AG09319 (cell line): ENCODE data around the gene KRT7.
A peak's percentile ranks its signal among the peaks of the same experiment; 100 is the strongest.

ENCODE experiments used
- DNase-seq: peaks from one replicate; pipeline ENCODE4 v3.0.0-alpha.2; 2010; ENCODE audit warnings: low read depth; ENCODE audit errors: extremely low read depth
- CTCF ChIP-seq: IDR thresholded peaks from 2 replicates; pipeline ENCODE4 v1.5.1; 2011; ENCODE audit warnings: low read depth, mild to moderate bottlenecking, inconsistent platforms, low read length, moderate library complexity

Gene KRT7

GRCh38 chr12:52210186-52210924, 22.7 kb upstream of the KRT7 start:
- peak; percentile 44 for DNase-seq
- no peak for TF ChIP-seq CTCF

DNA sequence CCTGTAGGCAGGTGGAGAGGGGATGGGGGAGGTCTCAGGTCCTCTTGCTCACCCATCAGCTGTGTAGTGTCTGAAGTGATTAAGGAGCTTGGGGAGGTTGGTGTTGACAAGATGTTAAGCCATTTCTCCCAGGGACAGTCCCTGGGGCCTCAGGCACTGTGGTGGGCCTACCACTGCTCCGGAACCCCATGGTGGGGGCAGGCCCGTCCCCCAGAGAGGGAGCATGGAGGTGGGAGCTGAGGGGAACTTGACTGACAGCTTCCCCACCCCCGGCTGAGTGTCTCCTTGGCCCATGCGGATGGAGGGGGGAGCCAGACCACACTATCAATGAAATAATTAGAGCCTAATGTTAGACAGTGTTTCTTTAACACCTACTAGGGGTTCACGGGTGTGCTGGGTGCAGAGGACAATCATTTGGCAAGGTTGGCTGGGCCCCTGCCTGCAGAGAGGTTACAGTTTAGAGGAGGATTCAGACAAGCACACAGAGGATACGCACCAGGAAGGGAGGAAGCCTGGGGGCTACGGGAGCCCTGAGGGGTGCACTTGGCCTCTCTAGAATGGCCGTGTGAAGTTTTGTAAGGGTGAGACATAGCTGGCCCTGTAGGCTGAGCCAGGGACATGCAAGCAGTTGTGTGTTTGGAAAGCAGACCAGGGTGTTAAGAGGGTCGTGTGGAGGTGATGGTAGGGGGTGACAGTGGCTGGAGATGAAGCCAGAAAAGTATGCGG, 22.0 kb upstream of the KRT7 start:
- no peak for DNase-seq
- no peak for TF ChIP-seq CTCF

- DNase-seq, result no peak
- TF ChIP-seq CTCF, result no peak
Observed at GRCh38 chr12:52211716-52212585, 21.1 kb upstream of the KRT7 start.

DNA sequence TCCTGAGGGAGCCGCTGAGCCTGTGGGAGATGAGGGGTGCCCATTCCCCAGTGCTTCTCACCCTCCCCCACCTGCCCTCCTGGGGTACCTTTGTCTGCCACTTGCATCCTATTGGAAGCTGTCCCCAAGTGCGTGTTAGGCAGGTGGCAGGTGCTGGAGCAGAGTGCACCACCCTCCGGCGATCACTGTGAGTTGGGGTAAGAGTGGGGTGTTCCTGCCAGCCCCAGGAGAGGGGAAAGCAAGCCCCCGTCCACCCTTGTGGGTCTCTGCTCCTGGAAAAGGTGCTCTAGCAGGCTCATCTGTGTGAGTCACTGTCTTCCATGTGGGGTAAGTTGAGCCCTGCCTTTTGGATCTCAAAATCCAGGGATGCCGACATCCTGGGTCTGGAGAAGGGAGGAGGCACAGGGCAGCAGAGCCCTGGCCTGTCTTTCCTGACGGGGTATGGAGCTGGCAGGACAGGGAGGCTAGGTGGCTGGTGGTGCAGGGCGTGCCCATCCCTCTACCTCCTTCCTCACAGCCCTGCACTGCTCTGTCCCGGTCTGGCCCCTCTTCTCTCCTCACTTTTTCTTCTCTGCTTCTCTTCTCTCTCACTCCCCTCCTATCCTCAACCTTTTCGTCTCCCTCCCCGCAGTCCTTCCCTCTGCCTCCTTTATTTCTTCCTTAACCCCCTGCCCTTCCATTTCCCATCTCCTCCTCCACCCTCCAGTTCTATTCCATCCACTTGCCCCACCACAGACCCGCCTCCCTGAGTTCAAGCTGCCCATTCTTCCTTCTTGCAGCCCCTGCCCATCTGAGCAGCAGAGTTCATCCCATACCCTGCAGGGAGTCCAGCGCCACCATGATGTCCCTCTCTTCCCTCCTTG, 20.1 kb upstream of the KRT7 start:
- TF ChIP-seq CTCF, result no peak
- DNase-seq, result no peak

DNA sequence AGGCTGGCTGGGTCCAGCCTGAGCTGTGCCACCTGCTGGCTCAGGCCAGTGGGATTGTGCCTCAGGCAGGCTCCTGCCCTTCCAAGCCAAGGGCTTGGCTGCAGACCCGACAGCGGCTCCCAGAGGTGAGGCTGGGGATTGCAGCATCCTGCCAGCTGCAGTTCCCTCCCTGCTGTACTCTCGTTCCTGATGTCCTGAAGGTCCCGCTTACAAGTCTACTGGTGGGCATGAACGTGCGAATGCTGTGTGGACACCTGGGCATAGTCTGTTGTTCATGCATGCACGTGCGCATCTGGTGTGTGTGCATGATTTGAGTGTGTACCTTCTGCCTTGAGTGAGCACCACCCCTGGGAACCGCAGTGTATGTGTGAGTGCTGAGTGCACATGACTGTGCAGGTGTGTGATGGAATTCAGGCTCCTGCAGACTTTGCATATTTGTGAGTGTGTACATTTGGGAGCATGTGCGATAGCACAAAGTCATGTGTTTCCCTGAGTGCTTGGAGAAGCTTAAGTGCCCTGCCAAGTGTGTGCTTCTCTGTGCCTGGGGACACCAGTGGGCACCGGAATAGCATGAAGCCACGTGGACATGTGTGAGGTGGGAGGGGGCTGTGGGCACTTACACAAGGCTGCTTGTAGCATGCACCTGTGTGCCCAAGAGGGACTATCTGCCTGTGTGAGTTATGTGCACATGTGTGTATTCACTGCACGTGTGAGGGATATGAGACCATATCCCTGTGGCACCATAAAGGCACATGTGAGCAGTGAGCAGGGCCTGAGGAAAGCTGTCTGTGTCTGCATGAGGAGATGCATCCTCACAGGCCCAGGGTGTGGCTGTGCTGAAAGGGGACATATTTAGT, 19.3 kb upstream of the KRT7 start:
- TF ChIP-seq CTCF, result no peak; the same call in none of the 2 replicates
- peak; percentile 56 for DNase-seq

GRCh38 chr12:52214421-52214802, 18.6 kb upstream of the KRT7 start:
- no peak for DNase-seq
- TF ChIP-seq CTCF, result peak; percentile 40
